ENCODE results near the gene FURIN. TPM values are rescaled to one million over a fixed set of nuclear protein-coding genes. Genes with fewer than 3 reads are reported as not detected.
A peak's percentile ranks its signal among the peaks of the same experiment; 100 is the strongest.

The FURIN gene
- total RNA-seq, 1 donor from 2014 or later: 122 TPM

DNA sequence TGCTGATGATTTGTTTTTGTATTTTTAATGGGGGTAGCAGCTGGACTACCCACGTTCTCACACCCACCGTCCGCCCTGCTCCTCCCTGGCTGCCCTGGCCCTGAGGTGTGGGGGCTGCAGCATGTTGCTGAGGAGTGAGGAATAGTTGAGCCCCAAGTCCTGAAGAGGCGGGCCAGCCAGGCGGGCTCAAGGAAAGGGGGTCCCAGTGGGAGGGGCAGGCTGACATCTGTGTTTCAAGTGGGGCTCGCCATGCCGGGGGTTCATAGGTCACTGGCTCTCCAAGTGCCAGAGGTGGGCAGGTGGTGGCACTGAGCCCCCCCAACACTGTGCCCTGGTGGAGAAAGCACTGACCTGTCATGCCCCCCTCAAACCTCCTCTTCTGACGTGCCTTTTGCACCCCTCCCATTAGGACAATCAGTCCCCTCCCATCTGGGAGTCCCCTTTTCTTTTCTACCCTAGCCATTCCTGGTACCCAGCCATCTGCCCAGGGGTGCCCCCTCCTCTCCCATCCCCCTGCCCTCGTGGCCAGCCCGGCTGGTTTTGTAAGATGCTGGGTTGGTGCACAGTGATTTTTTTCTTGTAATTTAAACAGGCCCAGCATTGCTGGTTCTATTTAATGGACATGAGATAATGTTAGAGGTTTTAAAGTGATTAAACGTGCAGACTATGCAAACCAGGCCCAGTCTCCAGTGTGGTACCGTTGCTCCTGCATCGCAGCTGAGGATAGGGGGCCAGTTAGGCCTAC is 14.6 kb downstream of the FURIN start:
- peaks cover 20% of the 10 kb centered on the region for H3K4me1 ChIP-seq (ENCODE audit: insufficient read depth, low read length)
- no peaks in the 10 kb centered on the region for H3K9me3 ChIP-seq (ENCODE audit: insufficient read depth, low read depth, low read length)
- no peaks in the 10 kb centered on the region for H3K79me2 ChIP-seq (ENCODE audit: insufficient read depth, low read length)
- FAIRE-seq (no peak), DNase-seq (ENCODE audit: low read depth) (no peak)
- no peak overlapping the region for H3K27ac ChIP-seq (ENCODE audit: low read depth, low read length)
- no peak overlapping the region for H3K4me2 ChIP-seq (ENCODE audit: low read length)
- H3K4me1 Mint-ChIP-seq (ENCODE audit: low read depth, unreplicated experiment): no peaks in the 10 kb centered on the region
- no peak overlapping the region for H3K9ac ChIP-seq (ENCODE audit: low read length)
- TF ChIP-seq, protein P1, sequence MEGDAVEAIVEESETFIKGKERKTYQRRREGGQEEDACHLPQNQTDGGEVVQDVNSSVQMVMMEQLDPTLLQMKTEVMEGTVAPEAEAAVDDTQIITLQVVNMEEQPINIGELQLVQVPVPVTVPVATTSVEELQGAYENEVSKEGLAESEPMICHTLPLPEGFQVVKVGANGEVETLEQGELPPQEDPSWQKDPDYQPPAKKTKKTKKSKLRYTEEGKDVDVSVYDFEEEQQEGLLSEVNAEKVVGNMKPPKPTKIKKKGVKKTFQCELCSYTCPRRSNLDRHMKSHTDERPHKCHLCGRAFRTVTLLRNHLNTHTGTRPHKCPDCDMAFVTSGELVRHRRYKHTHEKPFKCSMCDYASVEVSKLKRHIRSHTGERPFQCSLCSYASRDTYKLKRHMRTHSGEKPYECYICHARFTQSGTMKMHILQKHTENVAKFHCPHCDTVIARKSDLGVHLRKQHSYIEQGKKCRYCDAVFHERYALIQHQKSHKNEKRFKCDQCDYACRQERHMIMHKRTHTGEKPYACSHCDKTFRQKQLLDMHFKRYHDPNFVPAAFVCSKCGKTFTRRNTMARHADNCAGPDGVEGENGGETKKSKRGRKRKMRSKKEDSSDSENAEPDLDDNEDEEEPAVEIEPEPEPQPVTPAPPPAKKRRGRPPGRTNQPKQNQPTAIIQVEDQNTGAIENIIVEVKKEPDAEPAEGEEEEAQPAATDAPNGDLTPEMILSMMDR (IDR thresholded peaks at IDR 0.05; ENCODE audit: insufficient read depth, low read depth, low read length): no peak
- no peak for TF ChIP-seq EZH2 (IDR thresholded peaks at IDR 0.05; ENCODE audit: insufficient read depth, low read length)
- H4K20me1 ChIP-seq (ENCODE audit: insufficient read depth, low read length): no peaks in the 10 kb centered on the region
- no peak overlapping the region for H3K4me3 Mint-ChIP-seq (ENCODE audit: unreplicated experiment)
- no peak overlapping the region for H3K4me3 ChIP-seq (ENCODE audit: insufficient read depth, low read depth, low read length)
- peaks cover 2% of the 10 kb centered on the region for H3K27me3 Mint-ChIP-seq (ENCODE audit: low read depth, unreplicated experiment)
- H3K9me3 Mint-ChIP-seq (ENCODE audit: unreplicated experiment): no peaks in the 10 kb centered on the region
- H3K36me3 Mint-ChIP-seq (ENCODE audit: low read depth, unreplicated experiment): peaks cover 9% of the 10 kb centered on the region
- H2AFZ ChIP-seq (ENCODE audit: low read depth, low read length): no peak overlapping the region
- peaks cover 9% of the 10 kb centered on the region for H3K36me3 ChIP-seq (ENCODE audit: insufficient read depth, low read length)
- no peaks in the 10 kb centered on the region for H3K27me3 ChIP-seq (ENCODE audit: insufficient read depth, low read length)
- H3K27ac Mint-ChIP-seq (ENCODE audit: unreplicated experiment): no peak overlapping the region

DNA sequence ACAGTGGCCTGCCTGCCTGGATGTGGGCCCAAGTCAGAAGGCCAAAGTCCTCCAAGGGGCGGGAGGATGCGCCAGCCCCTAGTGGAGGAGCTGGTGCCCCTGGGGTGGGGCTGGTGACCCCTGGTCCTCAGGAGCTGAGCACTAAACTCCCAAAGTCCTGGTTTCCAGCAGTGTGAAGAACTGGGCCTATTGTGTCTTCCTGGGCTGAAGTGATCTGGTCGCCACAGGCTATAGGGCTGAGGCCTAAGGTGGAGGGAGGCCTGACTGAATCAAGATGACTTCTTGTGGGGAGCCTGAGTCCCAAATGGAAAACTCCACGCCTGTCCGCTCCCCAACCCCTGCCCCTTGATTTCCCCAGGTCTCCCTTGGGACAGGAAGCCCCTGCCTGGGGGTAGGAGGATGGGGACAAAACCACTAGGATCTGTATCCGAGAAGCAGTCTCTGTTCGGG is 15.2 kb downstream of the FURIN start:
- FAIRE-seq (no peak), DNase-seq (ENCODE audit: low read depth) (no peak)
- H3K27ac Mint-ChIP-seq (ENCODE audit: unreplicated experiment): no peak overlapping the region

More for the DNA sequence above, 15.2 kb downstream of the FURIN start:
- Mint-ChIP-seq H3K36me3 (ENCODE audit: low read depth, unreplicated experiment) (peaks cover 4% of the 10 kb centered on the region), H3K4me3 (ENCODE audit: unreplicated experiment) (no peak overlapping the region), H3K9me3 (ENCODE audit: unreplicated experiment) (no peaks in the 10 kb centered on the region), H3K27me3 (ENCODE audit: low read depth, unreplicated experiment) (peaks cover 2% of the 10 kb centered on the region), H3K4me1 (ENCODE audit: low read depth, unreplicated experiment) (no peaks in the 10 kb centered on the region)
- Histone ChIP-seq H3K4me2 (ENCODE audit: low read length) (peak overlapping the region; percentile 82), H3K36me3 (ENCODE audit: insufficient read depth, low read length) (peaks cover 6% of the 10 kb centered on the region), H2AFZ (ENCODE audit: low read depth, low read length) (peak overlapping the region; percentile 64), H3K9me3 (ENCODE audit: insufficient read depth, low read depth, low read length) (no peaks in the 10 kb centered on the region), H3K27me3 (ENCODE audit: insufficient read depth, low read length) (no peaks in the 10 kb centered on the region), H3K9ac (ENCODE audit: low read length) (peak overlapping the region; percentile 79), H4K20me1 (ENCODE audit: insufficient read depth, low read length) (no peaks in the 10 kb centered on the region), H3K4me3 (ENCODE audit: insufficient read depth, low read depth, low read length) (peak overlapping the region; percentile 33), H3K27ac (ENCODE audit: low read depth, low read length) (peak overlapping the region; percentile 25), H3K79me2 (ENCODE audit: insufficient read depth, low read length) (no peaks in the 10 kb centered on the region), H3K4me1 (ENCODE audit: insufficient read depth, low read length) (peaks cover 20% of the 10 kb centered on the region)
- TF ChIP-seq EZH2 (IDR thresholded peaks at IDR 0.05; ENCODE audit: insufficient read depth, low read length): no peak
- TF ChIP-seq, protein P1 (IDR thresholded peaks at IDR 0.05; ENCODE audit: insufficient read depth, low read depth, low read length): no peak

Data from astrocyte (in vitro differentiated cells and primary cell).